ENCODE measurements around the gene SMIM44.

DNA sequence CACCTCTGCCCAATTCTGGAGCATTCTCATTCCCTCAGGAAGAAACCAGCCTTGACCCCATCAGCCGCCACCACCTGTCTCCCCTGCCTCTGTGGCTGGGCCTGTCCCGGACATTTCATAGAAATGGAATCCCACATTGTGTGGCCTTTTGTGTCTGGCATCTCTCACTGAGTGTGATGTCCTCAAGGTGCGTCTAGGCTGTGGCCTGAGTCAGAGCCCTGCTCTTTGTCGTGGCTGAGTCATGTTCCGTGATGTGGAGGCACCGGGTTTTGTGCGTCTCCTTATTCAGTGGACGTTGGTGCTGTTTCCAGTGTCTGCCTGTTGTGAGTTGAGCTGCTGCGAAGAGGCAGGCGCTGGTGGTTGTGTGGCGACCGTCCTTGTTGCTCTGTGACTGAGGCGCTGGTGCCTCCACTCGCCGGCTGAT, 26.3 kb upstream of the SMIM44 start:
- no peak for TF ChIP-seq EZH2 (optimal IDR thresholded peaks at IDR 0.05; ENCODE audit: low read depth, low read length)
- TF ChIP-seq CTCF (IDR thresholded peaks at IDR 0.05; ENCODE audit: low read length): no peak
- TF ChIP-seq EZH2phosphoT487 (IDR thresholded peaks at IDR 0.05; ENCODE audit: low read length): no peak
